HG03342 (cell line): ENCODE measurements around the gene GABRR2.
"Not testable (repeated sequence)": the region's sequence is repeated elsewhere in the genome, so short reads cannot be mapped to it uniquely, and the experiment has no call there.

Experiments
- ATAC-seq: cut with Tn5 transposase; IDR thresholded peaks from one replicate; pipeline ENCODE4 v1.9.1; 2021; ENCODE audit warnings: mild to moderate bottlenecking, moderate library complexity; ENCODE audit not compliant: unreplicated experiment

Gene GABRR2

DNA sequence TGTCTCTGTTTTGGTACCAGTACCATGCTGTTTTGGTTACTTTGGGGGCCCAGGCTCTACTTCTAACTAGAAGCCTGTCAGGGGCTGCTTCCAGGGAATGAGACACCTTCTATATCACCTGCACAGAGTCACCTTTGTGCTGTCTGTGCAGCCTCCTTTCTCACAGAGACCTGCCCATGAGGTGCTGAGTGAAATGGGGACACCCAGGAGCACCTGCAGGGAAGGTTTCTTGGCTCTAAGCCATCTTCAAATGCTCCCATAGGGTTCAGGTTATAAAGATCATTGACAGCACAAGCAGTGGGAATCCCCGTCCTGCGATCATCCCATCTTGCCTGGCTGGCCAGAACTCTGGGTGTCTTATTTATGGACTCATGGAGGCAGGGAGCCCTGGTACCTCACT, 19.1 kb downstream of the GABRR2 start:
- ATAC-seq, result no peak

DNA sequence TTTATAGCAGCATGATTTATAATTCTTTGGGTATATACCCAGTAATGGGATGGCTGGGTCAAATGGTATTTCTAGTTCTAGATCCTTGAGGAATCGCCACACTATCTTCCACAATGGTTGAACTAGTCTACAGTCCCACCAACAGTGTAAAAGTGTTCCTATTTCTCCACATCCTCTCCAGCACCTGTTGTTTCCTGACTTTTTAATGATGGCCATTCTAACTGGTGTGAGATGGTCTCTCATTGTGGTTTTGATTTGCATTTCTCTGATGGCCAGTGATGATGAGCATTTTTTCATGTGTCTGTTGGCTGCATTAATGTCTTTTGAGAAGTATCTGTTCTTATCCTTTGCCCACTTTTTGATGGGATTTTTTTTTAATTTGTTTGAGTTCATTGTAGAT, 20.0 kb downstream of the GABRR2 start:
- not testable (repeated sequence) for ATAC-seq

- ATAC-seq, result no peak
Observed at GRCh38 chr6:89291256-89291819, 23.8 kb downstream of the GABRR2 start.

DNA sequence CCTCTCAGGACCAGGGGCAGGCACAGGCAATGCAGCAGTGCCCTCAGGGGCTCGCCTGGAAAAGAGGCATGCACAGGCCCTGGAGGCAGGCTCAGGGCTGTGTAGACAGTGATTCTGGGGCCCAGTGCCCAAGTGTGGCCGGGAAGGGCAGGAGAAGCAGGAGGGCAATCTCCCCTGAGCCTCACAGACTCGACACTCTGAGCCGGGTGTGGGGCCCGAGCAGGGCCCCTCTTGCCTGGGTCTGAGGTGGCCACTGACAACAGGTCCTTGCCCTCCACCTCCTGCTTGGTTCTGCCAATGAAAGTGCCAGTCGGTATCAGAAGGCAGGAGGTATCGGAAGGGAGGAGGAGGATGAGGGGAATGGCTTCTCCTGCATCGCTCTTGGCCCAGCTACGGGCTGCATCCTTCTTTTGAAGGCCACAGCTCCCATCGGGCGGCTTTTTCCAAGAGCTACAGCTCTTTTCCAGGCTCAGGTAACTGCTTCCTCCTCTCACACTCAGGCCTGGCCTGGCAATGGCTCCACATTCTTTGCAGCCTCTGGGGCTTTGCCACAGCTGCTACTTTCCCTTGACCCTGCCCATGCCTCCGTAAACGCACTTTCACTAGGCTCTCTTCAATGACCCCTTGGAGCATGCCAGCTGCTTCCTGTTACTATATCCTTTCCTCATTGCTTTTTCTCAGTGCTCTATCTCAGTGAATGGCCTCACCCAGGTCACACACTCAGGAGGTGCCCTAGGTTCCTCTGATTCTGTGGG, 24.5 kb downstream of the GABRR2 start:
- no peak for ATAC-seq

DNA sequence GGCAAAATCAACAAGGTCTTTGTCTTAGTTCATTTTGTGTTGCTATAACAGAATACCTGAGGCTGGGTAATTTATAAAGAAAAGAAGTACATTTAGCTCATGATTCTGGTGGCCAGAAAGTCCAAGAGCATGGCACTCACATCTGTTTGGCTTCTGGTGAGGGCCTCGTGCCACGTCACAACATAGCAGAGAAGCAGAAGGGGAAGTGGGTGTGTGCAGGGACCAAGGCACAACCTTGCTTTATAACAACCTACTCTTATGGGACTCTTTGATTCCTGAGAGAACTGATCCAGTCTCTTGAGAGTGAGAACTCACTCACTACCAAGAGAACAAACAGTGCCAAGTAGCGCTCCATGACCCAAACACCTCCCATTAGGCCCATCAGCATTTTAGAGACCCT, 25.4 kb downstream of the GABRR2 start:
- ATAC-seq, result no peak

- ATAC-seq, result no peak
Observed at GRCh38 chr6:89287351-89288028, 27.6 kb downstream of the GABRR2 start.

GRCh38 chr6:89286516-89286915, 28.6 kb downstream of the GABRR2 start:
- ATAC-seq, result no peak

- no peak for ATAC-seq
Observed at GRCh38 chr6:89284963-89285735, 29.9 kb downstream of the GABRR2 start.

- ATAC-seq, result no peak
Observed at GRCh38 chr6:89284081-89284480, 31.0 kb downstream of the GABRR2 start.

GRCh38 chr6:89282749-89283148, 32.4 kb downstream of the GABRR2 start:
- no peak for ATAC-seq

GRCh38 chr6:89281779-89282246, 33.3 kb downstream of the GABRR2 start:
- ATAC-seq, result peak; percentile 99

DNA sequence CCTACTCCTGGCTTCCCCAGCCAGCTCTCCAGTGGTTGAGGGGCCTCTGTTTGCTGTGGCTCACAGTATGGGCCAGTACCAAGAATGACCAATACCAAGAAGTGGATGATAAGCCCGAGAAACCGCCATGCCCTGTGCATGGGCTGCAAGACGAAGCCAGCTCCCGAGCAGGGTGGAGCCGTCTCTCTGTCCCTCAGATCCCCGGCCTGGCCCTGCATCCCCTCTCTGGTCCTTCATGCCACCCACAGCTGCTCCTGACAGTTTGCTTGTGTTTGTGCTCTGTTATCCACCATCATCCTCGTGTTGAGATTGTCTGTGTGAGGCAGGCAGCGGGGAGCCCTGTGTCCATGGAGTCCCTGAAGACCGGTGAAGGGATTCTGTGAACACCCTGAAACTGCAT, 36.1 kb downstream of the GABRR2 start:
- no peak for ATAC-seq

GRCh38 chr6:89275900-89276299, 39.2 kb downstream of the GABRR2 start:
- no peak for ATAC-seq

DNA sequence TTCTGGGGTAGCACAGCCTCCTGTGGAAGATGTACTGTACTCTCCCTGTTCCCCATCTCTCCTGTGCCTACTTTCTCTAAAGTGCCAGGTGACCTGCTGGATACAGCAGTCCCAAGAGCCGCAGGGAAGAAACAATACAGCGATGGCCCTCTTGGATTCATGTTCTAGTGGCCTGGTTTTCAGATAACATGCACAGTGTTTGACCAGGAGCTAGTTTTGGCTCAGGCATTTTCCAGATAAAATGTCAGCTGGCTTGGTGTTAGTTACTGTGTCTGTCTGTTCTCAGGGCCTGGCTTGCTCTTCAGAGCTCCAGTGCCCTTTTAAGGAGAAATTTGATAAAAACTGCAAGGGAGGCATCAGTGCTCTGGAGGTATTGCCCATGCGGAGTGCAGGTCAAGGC, 41.3 kb downstream of the GABRR2 start:
- no peak for ATAC-seq

- no peak for ATAC-seq
Observed at GRCh38 chr6:89272596-89272995, 42.5 kb downstream of the GABRR2 start.

DNA sequence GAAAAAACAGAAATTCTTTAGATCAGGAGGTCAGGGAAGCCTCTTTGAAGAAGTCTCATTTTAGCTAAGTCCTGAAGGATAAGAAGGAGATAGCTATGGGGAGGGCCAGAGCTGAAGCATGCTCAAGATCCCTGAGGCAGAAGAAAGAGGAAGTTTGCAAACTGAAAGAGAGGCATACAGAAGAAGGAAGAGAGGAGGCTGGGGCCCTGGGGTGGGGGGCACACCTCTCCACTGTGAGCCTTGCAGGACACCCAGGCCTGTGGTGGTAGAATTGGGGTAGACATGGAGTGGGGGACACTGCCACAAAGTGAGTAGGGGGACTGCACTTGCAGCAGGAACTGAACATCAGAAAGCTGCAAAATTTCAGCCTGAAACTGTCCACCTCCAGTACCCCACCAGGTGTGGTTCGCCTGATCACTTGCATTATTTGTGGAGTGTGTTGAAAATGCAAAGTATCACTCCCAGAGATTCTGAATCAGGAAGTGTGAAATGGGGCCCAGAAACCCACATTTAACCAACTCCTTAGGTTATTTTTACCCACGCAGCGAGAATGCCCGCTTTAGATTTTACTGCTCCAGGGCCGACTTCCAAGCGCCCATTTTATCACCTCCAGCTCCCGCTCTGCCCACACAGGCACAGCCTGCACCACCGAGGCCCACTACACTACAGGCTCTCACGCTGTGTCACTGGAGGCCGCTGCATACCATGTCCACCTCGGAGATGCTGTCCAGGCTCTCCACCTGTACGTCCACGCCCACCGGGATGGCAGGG, 44.0 kb downstream of the GABRR2 start:
- ATAC-seq, result peak; percentile 76

DNA sequence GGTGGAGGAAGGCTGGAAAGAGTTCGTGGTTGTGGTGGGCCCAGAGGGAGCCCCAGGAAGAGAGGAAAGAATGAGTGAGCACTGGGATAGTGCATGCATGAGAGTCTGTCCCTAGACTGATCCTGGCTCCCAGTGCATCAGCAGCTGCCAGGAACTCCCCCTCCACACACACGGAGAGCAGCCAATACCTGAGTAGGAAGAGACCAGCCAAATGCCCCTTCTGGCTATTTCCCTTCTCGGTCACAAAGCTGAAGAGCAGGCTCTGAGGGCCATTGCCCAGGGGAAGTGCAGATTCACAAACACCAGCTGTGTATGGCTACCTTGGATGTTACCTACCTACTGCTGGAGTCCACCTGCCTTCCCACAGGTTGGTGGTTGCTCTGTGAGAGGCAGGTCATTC, 45.1 kb downstream of the GABRR2 start:
- no peak for ATAC-seq

DNA sequence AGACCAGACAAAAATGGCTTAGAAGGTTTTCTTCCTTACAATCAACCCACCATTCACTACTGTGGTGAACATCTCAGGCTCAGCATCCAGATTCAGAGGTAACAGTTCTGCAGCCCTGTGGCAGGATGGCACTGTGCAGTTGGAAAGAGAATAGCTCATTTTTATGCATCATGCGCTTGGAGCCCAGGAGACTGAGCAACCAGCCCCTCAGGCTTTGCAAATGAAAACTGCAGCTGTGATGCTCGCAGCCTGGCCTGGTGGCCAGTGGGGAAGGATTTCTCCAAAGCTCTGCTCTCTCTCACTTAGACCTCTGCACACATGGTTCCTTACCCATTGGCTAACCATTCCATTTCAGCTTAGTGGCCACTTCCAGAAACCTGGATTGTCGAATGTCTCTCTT, 45.8 kb downstream of the GABRR2 start:
- ATAC-seq, result no peak

DNA sequence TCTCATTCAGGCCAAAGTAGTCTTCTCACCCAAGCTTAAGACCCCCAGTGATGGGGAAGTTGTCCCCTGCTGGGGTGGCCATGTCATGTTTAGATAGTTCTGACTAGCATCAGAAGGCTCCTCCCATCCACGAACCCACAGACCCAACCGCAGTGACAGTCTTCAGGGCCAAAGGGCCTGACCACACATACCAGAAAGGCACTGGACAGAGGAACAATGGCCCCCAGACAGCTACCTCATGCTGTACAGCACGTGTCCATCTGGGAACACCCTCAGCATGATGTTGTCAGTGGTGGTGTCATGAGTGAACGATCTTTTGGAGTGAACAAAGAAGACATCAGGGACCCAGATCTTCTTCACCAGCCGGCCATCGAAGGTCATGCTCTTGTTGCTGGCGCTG, 46.3 kb downstream of the GABRR2 start:
- ATAC-seq, result no peak

- ATAC-seq, result no peak
Observed at GRCh38 chr6:89267918-89268317, 47.2 kb downstream of the GABRR2 start.

- no peak for ATAC-seq
Observed at GRCh38 chr6:89264296-89264695, 50.8 kb downstream of the GABRR2 start.
